ENCODE measurements around the gene FGD2.

Gene FGD2

DNA sequence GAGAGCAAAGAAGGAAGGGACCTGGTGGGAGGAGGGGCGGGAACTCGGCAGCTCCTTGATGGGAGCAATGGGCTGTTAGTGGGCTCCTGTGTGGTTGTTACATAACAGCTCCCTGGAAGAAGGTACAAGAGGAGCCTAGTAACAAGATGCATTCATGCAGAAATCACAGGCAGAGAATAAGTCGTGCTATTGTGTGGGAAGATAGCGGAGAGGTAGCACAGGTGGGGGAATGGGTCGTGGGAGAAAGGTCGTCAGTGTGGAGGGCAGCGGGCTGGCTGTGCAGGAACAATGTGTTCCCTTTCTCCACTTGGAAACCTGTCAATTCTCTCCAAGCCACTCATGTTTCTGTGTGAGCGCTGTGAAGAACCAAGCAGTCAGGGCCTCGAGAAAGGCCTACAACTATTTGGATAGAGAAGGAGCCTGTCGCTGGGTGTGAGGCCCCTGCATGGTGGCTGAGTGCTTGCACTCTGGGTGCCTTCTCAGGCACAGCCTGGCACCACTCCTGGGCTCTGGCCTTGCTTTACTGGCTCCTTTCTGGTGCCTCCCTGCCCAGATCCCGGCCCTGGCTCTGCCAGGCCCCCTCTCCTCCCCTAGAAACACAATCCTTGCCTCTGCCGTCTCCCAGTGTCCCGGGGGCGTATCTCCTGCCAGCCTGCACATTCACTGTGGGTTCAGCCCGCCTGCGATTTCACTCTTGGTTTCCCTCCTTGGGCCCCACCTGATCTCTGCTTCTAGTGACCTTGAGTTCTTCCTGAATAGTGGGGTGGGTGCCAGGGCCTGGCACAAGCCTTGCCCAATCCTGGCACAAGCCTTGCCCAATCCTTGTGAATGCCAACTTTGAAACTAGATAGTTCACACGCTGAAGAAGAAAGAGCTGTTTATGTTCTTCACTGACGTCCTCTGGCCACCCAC, 7.4 kb upstream of the FGD2 start:
- peak; percentile 81 for DNase-seq (ENCODE audit: low spot score)

DNA sequence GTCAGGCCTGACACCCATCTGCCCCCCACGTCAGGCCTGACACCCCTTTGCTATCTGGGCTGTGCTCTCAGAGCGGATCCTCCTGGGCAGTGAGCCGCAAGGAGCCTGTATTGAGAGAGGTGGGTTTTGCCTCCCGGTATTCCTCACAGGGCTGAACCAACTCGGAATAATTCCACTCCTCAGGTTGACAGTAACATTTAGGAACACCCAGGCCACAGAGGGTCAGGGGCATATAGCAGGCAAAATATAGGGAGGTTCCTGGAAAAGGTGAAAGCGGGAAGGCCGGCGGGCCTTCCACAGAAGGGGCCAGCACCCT, 6.8 kb upstream of the FGD2 start:
- no peak for DNase-seq (ENCODE audit: low spot score)

DNA sequence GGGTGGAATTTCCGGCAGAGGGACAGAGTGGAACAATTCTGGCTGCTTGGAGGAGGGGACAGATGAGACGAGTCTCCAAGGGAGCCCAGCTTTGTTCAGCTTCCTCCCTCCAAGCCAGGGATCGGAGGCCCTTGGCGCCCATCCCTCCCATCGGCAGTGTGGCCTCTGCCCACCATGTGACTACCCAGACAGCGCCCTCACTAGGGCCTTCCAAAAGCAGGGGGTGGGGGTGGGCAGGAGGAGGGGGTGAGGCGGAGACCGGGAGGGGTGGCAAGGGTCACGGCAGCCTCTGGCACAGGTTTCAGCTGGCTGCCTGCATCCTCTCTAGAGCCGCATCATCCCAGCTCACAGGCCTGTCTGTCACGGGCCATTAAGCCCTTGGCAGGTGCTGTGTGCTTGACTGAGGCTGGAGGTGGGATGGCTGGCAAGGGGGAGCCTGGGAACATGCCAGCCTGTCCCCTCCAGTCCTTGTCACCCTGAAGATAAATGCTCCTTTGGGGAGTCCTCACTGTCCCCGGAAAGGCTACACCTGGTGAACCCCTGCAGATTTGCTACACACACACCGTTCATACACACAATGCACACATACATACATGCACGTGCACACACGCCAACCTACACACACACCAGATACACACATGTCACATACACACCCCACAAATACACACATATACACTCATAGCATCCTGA, 6.2 kb upstream of the FGD2 start:
- peak; percentile 59 for DNase-seq (ENCODE audit: low spot score)

DNA sequence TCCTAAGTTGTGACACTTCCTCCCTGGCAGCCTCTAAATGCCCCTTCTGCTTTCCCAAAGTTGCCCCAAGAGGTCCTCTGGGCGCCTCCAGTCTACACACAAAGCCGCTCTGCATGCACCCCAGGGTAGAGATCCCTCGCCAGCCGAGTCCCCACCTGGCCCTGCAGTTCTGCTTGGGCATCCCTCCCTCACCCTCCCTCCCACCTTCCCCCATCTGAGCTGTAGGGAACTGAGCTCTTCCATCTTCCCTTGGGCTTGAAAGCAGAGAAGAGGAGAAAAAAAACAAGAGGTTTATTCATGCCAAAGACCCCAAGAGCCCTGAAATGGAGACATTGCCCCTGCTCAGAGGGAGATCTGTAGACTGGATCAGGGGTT, 5.7 kb upstream of the FGD2 start:
- DNase-seq (ENCODE audit: low spot score): no peak

DNA sequence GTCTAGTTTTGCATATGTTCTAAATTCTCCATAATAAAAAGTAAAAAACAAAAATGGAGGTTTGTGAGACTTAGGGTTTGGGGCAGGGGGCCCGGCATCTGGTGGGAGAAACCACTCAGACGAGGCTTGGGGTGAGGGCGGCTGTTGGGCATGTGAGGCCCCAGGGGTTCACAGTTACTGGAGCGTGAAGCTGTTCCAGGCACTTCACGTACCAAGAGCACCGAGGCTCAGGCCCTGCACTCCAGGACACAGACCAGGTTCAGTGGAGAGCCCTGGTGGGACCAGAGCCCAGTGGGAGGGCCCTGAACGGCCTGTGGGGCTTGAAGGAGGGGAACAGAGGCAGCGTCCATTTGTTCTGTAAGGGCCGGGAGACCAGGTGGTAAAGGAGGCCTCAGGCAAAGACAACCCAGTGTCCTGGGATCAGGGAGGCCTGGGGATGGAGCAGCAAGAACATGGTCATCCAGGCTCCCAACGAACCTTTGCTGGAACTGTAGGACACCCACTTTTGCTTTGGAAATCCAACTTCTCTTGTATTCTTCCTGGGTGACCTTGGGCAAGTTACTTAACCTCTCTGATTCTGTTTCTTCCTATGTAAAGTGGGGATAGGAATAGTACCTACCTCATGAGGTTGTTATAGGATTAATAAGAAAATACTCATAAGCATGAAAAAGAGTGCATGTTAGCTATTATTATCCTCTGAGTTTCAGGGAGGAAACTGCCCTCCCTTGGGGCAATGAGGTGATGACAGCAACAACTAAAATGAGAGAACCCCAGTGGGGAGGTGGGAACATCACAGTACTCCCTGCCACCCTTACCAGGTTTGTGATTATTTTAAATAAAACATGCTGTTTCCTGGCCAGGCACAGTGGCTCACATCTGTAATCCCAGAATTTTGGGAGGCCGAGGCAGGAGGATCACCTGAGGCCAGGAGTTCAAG, 1.1 kb upstream of the FGD2 start:
- no peak for DNase-seq (ENCODE audit: low spot score)

DNA sequence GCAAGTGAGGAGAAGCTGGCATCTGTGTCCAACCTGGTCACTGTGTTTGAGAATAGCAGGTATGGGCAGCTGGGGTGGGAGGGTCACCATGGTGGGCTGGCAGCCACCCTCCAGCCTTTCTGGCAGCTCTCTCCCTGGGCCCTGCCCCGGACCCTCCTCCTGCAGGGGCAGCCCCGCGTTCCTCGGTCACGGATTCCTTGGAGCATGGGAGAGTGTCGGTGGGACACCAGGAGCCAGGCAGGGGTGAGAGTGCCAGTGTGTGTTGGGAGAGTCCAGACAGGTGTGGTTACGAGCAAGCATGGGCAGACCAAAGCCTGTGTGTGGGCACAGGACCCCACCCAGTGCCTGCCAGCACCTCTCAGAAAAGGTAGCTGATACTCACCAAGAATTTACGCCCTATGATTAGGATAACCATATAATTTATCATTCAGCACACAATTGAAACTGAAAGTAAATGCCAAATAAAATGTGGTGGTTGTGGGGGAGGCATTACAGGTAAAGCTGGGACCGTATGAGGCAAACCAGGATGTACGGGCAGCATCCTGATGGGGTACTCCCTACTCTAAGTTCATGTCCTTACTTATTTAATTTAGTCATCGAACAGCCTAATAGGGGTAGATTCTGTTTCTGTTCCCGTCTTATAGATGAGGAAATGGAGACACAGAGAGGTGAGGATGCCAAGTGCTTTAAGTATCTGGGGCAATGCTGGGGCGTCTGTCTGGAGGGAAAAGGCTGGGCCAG, 542 bp downstream of the FGD2 start:
- DNase-seq (ENCODE audit: low spot score): no peak

DNA sequence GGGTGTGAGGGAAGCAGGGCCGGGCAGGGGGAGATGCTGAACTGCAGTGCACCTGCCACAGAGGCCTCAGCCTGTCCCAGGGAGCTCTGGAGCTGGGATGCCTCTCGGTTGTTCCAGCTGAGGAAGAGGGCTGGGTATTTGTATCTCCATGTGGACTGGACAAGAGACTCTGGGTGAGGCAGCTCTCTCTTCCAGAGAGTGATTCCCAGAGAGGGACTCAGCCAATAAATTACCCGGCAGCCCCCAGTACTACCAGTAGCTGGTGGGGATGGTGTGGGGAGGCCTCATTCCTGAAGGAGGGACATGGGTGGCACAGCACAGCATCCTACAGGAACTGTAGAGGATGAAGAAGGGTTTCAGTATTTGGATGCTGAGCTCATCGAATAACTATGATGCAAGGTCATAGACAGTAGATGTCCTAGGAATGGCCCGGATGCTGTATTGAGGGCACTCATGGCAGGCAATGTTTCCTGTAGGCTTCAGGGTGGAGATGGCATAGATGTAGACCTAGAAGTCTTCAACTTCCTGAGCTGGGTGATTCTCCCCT, 1.4 kb downstream of the FGD2 start:
- no peak for DNase-seq (ENCODE audit: low spot score)

DNA sequence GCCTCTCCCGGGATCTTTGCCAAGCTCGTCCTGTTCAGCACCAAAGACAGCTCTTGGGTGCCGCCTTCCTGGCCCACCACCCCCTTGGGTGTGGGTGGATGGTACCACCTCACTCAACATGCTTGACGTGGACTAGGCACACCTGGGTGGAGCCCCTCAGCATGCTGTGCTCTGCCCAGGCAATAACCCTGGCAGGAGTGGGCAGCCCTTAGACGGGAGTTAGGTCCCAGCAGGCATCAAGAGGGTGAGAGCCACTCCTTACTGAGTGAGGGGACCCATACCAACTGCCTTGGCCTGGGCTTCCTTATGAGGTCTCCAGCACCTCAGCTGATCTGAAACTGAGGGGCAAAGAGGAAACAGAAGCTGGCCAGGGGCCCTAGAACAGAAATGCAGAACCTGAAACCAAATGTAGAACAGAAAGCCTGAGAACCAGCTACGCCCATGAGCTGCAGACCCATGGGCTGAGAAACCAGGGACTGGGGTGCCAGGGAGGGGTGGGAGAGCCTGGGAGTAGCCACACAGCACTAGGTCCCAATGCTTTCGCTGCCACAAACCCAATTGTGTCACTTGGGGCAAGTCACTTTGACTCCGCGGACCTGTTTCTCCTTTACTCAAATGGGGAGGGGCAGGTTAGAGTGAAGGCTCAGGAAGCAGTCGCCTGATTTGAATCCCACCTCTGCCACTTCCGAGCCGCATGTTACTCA, 2.0 kb downstream of the FGD2 start:
- peak; percentile 58 for DNase-seq (ENCODE audit: low spot score)

DNA sequence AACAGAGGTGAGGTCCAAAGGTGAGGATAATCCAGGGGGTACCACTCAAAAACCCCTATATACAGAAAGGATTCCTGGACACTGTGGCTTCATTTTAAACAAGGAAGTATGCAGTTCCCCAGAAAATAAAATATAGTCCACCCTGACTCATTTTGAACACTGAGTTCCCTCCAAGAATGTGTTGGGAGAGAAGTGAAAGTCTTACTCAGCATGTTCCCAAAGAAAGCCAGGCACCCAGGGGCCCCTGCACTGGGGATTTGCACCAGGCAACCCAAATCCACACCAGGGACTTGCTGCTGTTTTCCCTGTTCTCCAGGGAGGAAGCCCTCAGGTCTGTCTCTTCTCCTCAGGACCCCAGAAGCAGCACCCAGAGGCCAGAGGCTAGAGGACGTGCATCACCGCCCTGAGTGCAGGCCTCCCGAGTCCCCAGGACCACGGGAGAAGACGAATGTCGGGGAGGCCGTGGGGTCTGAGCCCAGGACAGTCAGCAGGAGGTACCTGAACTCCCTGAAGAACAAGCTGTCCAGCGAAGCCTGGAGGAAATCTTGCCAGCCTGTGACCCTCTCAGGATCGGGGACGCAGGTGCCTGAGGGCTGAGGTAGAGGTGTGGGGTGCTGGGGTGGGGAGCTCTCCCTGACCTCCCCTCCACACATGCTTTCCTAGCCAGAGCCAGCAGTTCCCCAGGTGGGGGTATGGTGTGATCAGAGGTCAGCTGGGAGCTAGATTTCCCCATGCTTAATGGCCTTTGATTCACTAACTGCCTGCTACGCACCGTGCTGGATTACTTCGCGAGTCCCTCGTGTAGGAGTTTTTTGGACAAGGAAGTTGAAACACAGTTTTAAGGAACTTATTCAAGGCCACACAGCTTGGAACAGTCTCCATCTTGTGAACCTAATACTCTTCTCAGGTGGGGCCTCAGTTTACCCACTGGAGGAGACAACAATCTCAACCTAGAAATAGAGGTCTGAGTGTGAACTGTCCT, 3.3 kb downstream of the FGD2 start:
- DNase-seq (ENCODE audit: low spot score): no peak

DNA sequence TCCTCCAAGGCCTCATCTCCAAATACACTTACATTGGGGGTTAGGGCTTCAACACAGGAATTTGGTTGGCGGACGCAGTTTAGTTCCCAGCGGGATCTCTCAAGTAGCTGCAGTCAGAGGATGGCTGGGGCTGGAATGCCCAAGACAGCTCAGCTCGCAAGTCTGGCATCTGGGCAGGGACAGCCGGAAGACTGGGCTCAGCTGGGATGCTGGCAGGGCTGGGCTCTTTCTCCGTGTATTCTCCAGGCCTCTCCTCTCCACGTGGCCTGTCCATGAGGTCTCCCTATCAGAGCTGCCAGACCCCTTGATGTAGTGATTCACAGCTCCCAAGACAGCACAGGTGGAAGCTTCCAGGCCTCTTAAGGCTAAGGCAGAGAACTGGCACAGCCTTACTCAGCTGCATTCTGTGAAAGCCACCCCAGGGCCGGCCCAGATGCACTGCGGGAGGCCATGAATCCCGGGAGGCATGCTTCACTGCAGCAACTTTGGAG, 5.0 kb downstream of the FGD2 start:
- no peak for DNase-seq (ENCODE audit: low spot score)

DNA sequence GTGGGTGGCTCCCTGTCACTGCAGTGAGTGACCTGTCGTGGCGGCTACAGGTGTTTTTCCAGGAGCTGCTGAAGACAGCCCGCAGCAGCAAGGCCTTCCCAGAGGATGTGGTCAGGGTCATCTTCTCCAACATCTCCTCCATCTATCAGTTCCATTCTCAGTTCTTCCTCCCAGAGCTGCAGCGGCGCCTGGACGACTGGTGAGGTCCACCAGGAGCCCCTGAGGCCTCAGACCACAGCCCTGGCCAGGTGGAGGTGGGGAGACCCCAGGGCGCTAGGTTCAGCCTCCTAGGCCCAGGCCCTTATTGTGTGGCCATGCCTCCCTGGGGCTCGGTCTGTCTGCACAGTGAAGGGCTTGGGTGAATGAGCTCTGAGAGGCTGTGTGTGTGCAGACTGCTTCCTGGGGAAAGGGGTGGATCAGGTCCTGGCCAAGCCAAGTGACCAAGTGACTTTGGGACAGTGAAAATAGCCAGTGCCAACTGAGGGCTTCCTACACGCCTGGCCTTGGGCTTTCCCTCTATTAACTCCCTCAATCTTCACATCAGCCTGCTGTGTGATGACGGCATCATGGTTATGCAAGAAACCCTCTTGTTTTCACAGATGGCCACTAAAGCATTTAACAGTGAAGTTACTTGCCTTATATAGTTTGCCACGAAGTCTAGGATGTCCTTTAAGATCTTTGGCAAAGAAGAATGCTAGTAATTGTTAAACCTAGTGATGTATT, 6.4 kb downstream of the FGD2 start:
- DNase-seq (ENCODE audit: low spot score): no peak

DNA sequence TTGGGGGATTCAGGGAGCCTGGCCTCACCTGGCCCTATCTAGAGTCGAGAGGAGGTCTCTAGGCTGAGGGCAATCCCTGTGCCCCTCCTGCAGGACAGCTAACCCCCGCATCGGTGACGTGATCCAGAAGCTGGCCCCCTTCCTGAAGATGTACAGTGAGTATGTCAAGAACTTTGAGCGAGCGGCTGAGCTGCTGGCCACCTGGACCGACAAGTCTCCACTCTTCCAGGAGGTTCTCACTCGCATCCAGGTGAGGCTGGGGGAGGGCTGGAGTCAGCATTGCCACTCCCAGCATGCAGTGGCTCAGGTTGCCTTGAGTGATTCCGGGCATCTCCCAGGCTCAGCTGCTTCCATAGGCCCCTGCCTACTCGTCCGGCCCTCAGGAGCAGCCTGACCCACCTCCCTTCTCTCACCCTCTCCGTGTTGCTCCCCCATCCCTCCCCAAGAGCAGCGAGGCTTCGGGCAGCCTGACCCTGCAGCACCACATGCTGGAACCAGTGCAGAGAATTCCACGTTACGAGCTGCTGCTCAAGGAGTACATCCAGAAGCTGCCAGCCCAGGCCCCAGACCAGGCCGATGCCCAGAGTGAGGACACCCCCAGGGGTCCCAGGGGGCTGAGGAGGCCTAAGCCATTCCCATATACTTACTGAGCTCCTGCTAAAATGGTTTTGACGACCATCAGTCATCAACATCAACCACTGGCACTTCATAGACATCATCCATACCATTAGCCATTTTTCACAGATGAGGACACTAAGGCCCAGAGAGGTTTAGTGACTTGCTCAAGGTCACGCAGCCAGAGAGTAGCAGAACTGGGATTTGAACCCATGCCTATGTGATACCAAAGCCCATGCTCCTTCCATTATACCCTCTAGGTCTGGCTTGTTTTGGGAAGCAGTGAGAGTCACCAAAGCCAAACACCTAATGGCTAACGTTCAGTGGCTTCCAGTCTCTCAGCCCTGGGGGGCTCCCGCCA, 8.3 kb downstream of the FGD2 start:
- no peak for DNase-seq (ENCODE audit: low spot score)

DNA sequence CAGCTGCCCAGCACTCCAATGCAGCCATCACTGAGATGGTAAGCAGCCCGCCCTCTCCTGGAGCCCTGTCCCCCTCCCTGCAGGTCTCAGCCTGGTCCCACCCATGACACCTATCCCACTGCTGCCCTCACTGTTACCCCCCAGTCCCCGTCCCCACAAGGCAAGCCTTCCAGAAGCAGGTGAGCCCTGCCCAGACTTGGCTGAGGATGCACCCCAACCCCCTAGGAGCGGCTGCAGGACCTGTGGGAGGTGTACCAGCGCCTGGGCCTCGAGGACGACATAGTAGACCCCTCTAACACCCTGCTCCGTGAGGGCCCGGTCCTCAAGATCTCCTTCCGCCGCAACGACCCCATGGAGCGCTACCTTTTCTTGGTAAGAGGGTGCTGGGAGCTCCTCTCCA, 9.2 kb downstream of the FGD2 start:
- no peak for DNase-seq (ENCODE audit: low spot score)

DNA sequence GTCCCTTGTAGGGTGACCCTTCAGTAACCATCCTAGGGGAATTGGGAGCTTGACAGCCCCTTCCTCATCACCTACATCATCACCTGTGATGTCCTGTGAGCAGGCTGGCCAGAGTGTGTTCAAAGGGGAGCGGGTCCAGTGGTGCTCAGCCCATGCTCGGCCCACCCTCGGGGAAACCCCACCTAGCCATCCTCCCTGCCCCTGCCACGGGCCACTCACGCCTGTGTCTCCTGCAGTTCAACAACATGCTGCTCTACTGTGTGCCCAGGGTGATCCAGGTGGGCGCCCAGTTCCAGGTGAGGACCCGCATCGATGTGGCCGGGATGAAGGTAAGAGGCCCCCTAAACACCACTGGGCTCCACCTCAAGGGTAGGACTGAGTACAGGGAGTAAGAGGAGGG, 10.1 kb downstream of the FGD2 start:
- no peak for DNase-seq (ENCODE audit: low spot score)

DNA sequence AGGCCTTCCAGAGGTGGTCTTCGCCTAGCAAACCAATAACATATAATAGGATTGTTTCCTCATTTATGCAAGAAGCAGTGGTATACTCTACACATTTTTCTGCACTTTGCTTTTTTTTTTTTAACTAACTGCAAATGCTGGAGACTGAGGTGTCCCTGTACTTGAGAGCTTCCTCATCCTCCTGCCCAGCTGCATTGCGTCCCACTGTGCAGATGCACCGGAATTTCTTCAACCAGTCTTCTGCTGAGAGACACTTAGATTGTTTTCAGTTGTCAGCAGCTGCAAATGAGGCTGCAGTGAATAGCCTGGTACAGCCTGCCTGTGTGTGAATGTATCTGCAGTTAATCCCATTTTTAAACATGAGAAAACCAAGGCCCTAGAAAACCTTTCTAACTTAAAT, 11.5 kb downstream of the FGD2 start:
- DNase-seq (ENCODE audit: low spot score): no peak

DNA sequence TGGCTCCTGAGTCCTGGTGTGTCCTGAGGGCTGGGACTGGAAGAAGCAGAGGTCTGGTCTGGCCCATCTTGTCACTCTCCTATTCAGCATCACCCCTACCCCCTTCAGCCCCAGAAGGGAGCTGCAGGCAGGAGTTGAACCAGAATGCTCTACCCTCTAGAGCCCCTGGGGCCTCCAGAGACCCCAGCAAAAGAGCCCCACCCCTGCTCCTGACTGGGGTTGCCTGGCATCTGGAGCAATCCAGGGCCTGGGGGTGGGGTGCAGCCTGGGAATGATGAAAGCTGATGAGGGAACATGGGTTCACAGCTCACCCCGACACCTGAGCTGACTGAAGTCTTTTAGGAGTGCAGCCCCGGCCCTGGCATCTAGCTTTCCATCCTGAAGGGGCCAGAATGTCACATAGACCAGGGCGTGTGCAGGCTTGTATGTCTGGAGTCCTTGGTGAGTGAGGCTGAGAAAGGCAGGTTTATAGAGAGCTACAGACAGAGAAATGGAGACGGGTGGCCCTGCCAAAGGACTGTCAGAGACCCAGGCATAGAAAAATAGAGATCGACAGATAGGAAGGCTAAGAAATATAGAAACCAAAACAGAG, 12.2 kb downstream of the FGD2 start:
- no peak for DNase-seq (ENCODE audit: low spot score)
